ENCODE measurements around the gene ZNF518A. TPM values are rescaled to one million over a fixed set of nuclear protein-coding genes. Genes with fewer than 3 reads are reported as not detected.
A peak's percentile ranks its signal among the peaks of the same experiment; 100 is the strongest.

Gene ZNF518A
- total and polyA plus RNA-seq, 9 of the 15 experiments (the other 6 are each of a cell fraction or from before 2014, with no cell fraction given), result 6.3 to 30.0 (median 17.4) TPM

DNA sequence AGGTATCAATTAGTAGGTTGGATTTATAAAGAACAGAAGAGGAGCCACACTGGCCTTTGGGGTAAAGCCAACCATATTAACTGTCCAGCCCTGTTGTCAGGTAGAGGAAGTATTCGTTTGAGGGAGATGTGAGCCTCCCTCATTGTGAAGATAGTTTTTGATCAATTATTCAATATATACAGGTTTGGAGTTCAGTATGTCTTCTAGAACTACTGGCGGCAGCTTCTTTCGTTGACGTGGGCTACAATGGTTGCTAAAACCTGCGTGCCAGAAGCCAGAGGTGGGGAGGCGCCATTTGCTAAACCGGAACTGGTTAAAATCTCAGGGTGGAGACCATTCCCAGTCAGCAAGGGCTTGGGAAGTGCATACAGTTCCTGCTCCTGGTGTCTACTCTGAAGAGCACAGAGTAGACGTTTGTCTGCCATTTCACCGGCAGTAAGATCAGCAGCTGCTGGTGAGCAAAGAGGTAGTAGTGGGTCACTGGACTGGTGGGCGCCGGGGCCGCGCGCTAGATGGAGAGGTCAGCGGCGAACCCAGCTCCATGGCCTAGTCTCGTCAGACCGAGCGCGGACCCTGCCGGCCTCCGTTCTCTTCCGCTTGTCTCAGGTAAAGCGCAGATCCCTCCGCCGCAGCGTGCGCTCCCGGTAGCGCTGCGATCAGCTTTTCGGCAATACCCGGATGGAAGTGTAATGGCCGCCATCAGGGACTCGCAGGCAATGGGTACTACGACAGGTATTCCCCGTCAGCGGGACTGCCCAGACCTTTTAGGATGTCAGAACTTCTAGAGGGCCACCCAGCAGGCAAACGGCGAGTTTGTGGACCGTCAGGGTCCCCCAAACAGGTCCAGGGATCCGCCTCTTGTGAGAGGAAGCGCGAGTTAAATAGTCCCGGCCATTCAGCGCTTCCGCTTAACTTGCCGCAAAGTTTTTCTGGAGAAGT, at the start of gene ZNF518A (continued):
- TF ChIP-seq, protein P1, sequence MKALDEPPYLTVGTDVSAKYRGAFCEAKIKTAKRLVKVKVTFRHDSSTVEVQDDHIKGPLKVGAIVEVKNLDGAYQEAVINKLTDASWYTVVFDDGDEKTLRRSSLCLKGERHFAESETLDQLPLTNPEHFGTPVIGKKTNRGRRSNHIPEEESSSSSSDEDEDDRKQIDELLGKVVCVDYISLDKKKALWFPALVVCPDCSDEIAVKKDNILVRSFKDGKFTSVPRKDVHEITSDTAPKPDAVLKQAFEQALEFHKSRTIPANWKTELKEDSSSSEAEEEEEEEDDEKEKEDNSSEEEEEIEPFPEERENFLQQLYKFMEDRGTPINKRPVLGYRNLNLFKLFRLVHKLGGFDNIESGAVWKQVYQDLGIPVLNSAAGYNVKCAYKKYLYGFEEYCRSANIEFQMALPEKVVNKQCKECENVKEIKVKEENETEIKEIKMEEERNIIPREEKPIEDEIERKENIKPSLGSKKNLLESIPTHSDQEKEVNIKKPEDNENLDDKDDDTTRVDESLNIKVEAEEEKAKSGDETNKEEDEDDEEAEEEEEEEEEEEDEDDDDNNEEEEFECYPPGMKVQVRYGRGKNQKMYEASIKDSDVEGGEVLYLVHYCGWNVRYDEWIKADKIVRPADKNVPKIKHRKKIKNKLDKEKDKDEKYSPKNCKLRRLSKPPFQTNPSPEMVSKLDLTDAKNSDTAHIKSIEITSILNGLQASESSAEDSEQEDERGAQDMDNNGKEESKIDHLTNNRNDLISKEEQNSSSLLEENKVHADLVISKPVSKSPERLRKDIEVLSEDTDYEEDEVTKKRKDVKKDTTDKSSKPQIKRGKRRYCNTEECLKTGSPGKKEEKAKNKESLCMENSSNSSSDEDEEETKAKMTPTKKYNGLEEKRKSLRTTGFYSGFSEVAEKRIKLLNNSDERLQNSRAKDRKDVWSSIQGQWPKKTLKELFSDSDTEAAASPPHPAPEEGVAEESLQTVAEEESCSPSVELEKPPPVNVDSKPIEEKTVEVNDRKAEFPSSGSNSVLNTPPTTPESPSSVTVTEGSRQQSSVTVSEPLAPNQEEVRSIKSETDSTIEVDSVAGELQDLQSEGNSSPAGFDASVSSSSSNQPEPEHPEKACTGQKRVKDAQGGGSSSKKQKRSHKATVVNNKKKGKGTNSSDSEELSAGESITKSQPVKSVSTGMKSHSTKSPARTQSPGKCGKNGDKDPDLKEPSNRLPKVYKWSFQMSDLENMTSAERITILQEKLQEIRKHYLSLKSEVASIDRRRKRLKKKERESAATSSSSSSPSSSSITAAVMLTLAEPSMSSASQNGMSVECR (CRISPR knock-in tag; IDR thresholded peaks at IDR 0.05), result no peak; the same call in 1 of the 2 replicates
- TF ChIP-seq POLR2AphosphoS5 (IDR thresholded peaks at IDR 0.05; ENCODE audit: control insufficient read depth, insufficient read depth, low read depth, low read length), result peak; percentile 82
- peak; percentile 25; the same call in 1 of the 2 replicates for TF ChIP-seq DIDO1 (tag; IDR thresholded peaks at IDR 0.05; ENCODE audit: low read depth)
- no peak for TF ChIP-seq WHSC1 (IDR thresholded peaks at IDR 0.05; ENCODE audit: low read length)
- TF ChIP-seq ELF2 (CRISPR knock-in tag; IDR thresholded peaks at IDR 0.05), result peak; percentile 79
- no peak for TF ChIP-seq ETS2 (tag; IDR thresholded peaks at IDR 0.05; ENCODE audit: borderline replicate concordance, poor library complexity, severe bottlenecking)
- 0 out of 2 replicates have a peak, but pooled peaks have one; percentile 32 for TF ChIP-seq NFIC (IDR thresholded peaks at IDR 0.05)
- peak; percentile 22; the same call in 1 of the 2 replicates for TF ChIP-seq KAT8 (IDR thresholded peaks at IDR 0.05; ENCODE audit: low read depth)
- peak; percentile 77; the same call in 1 of the 2 replicates for TF ChIP-seq ZKSCAN8 (CRISPR knock-in tag; IDR thresholded peaks at IDR 0.05)
- no peak for TF ChIP-seq NUFIP1 (IDR thresholded peaks at IDR 0.05; ENCODE audit: partially characterized antibody)
- TF ChIP-seq ZNF197 (CRISPR knock-in tag; IDR thresholded peaks at IDR 0.05; ENCODE audit: low read depth), result no peak
- no peak for TF ChIP-seq SMAD3 (CRISPR knock-in tag; conservative IDR thresholded peaks at IDR 0.05)
- TF ChIP-seq ZFP30 (CRISPR knock-in tag; IDR thresholded peaks at IDR 0.05; ENCODE audit: borderline replicate concordance), result no peak
- TF ChIP-seq, protein P2, sequence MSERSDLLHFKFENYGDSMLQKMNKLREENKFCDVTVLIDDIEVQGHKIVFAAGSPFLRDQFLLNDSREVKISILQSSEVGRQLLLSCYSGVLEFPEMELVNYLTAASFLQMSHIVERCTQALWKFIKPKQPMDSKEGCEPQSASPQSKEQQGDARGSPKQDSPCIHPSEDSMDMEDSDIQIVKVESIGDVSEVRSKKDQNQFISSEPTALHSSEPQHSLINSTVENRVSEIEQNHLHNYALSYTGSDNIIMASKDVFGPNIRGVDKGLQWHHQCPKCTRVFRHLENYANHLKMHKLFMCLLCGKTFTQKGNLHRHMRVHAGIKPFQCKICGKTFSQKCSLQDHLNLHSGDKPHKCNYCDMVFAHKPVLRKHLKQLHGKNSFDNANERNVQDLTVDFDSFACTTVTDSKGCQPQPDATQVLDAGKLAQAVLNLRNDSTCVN (CRISPR knock-in tag; IDR thresholded peaks at IDR 0.05), result no peak
- TF ChIP-seq TAF7 (tag; IDR thresholded peaks at IDR 0.05), result peak; percentile 64
- no peak for TF ChIP-seq SMARCE1 (IDR thresholded peaks at IDR 0.05)
- no peak for TF ChIP-seq BCOR (IDR thresholded peaks at IDR 0.05)
- TF ChIP-seq, protein P3, sequence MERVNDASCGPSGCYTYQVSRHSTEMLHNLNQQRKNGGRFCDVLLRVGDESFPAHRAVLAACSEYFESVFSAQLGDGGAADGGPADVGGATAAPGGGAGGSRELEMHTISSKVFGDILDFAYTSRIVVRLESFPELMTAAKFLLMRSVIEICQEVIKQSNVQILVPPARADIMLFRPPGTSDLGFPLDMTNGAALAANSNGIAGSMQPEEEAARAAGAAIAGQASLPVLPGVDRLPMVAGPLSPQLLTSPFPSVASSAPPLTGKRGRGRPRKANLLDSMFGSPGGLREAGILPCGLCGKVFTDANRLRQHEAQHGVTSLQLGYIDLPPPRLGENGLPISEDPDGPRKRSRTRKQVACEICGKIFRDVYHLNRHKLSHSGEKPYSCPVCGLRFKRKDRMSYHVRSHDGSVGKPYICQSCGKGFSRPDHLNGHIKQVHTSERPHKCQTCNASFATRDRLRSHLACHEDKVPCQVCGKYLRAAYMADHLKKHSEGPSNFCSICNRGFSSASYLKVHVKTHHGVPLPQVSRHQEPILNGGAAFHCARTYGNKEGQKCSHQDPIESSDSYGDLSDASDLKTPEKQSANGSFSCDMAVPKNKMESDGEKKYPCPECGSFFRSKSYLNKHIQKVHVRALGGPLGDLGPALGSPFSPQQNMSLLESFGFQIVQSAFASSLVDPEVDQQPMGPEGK (CRISPR knock-in tag; IDR thresholded peaks at IDR 0.05; ENCODE audit: borderline replicate concordance), result no peak
